Astrocyte of the cerebellum (primary cell): Measurements from ENCODE around the gene SLC46A3.

Experiments
- DNase-seq: peaks from one replicate; pipeline ENCODE4 v3.0.0-alpha.2; 2011; ENCODE audit warnings: low read depth
- H3K4me3 ChIP-seq: 2 replicates; pipeline ENCODE4 v1.5.1; 2011; ENCODE audit warnings: mild to moderate bottlenecking, low read depth, low read length, moderate library complexity
- CTCF ChIP-seq: IDR thresholded peaks from 2 replicates; pipeline ENCODE4 v1.5.1; 2012; ENCODE audit warnings: low read length, low read depth, moderate library complexity, mild to moderate bottlenecking; ENCODE audit errors: missing control alignments
- in situ Hi-C: cut with HindIII; loops from 2 replicates; pipeline ENCODE4 v1.10.0; 2017; ENCODE audit warnings: low sequenced_read_pairs

The SLC46A3 gene

GRCh38 chr13:28753208-28753892 is 34.6 kb upstream of the SLC46A3 start:
- in situ Hi-C loops, result no loop called here
- DNase-seq, result peak; percentile 77
- no peak overlapping the region for H3K4me3 ChIP-seq
- peak; percentile 19 for TF ChIP-seq CTCF

DNA sequence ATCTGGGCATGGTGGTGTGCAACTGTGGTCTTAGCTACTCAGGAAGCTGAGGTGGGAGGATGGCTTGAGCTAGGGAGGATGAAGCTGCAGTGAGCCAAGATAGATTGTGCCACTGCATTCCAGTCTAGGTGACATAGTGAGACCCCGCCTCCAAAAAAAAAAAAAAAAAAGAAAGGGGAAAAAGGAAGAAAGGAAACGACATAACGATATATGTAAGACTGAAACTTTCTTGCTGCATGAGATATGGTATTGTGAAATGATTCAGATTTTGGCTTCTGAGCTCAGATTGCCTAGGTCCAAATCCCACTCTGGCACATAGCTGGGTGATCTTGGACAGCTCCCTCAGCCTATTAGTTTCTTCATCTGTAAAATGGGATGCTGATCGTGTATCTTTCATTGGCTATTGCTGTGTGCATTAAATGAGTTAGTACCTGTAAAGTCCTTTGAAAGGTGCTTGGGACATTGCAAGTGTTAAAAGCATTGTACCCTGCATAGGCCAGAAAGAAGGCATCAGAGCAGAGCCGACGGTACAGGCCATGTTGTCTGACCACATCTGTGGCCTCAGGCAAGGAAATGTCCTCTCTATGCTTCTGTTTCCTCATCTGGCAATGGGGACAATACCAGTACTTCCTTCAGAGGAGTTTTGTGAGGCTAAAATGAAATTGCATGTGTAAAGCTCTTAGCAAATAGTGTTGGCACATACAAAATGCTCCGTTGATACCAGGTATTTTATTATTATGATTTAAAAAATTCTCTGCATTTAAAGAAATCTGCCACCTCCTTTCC is 32.6 kb upstream of the SLC46A3 start:
- no peak overlapping the region for H3K4me3 ChIP-seq
- in situ Hi-C loops, result no loop called here
- no peak for TF ChIP-seq CTCF
- no peak for DNase-seq

GRCh38 chr13:28750187-28751045 is 31.6 kb upstream of the SLC46A3 start:
- no peak overlapping the region for H3K4me3 ChIP-seq
- in situ Hi-C loops, result no loop called here
- no peak for TF ChIP-seq CTCF
- DNase-seq, result no peak

DNA sequence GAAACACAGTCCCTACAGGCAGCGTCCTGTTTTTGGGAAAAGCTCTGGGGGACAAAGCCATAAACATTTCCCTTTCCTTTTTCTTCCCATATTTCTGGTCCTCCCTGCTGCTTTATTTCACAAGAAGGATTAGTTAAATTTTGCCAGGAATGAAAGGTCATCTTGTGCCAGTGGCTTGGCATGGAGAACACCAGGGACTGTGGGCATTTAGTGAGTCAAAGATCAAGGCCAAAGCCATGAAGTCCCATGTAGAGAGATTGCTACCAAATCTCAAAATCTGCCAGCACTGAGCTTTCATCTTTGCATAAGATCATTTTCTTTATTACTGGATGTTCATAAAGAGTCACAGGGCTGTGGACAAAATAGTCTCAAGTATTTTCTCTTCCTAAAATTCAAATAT is 29.1 kb upstream of the SLC46A3 start:
- H3K4me3 ChIP-seq, result no peak overlapping the region
- in situ Hi-C loops, result no loop called here
- TF ChIP-seq CTCF, result no peak
- no peak for DNase-seq

- no peak overlapping the region for H3K4me3 ChIP-seq
- in situ Hi-C loops, result no loop called here
- DNase-seq, result no peak
- no peak for TF ChIP-seq CTCF
These were observed 27.5 kb upstream of the SLC46A3 start for GRCh38 chr13:28746287-28746612.

GRCh38 chr13:28744656-28745055 is 25.9 kb upstream of the SLC46A3 start:
- no peak for DNase-seq
- in situ Hi-C loops, result no loop called here

More at GRCh38 chr13:28744656-28745055, 25.9 kb upstream of the SLC46A3 start:
- no peak overlapping the region for H3K4me3 ChIP-seq
- TF ChIP-seq CTCF, result no peak
